ENCODE results near the gene LGR5. TPM values are rescaled to one million over a fixed set of nuclear protein-coding genes. Genes with fewer than 3 reads are reported as not detected.

LGR5 gene
- 2.0 TPM for total RNA-seq
- polyA plus RNA-seq = 0.14 TPM

GRCh38 chr12:71439613-71440344, at the start of gene LGR5:
LGR5 (plus strand) TSS chr12:71439798; CDS start chr12:71440081, 283 bp downstream.
- H3K27ac ChIP-seq (ENCODE audit: low read depth) = no peak within 1 kb of the TSS
- H3K36me3 ChIP-seq (ENCODE audit: insufficient read depth) = no peaks in the 10 kb centered on the region
- no peaks in the 10 kb centered on the region for H3K4me1 ChIP-seq (ENCODE audit: insufficient read depth)
- no peak for DNase-seq (ENCODE audit: extremely low spot score)
- peak within 1 kb of the TSS; percentile 14 for H3K4me3 ChIP-seq (ENCODE audit: low read depth, low read length)
- WGBS = under 1% methylated on average over 65 of the region's 65 CpGs

- WGBS = 34% methylated on average over 10 of the region's 10 CpGs
- no peaks in the 10 kb centered on the region for H3K4me1 ChIP-seq (ENCODE audit: insufficient read depth)
- DNase-seq (ENCODE audit: extremely low spot score) = peak; percentile 25
These were observed 47.0 kb upstream of the LGR5 start for GRCh38 chr12:71392521-71393145.

GRCh38 chr12:71393625-71394024, 46.0 kb upstream of the LGR5 start:
- H3K36me3 ChIP-seq (ENCODE audit: insufficient read depth) = no peaks in the 10 kb centered on the region
- no peaks in the 10 kb centered on the region for H3K4me1 ChIP-seq (ENCODE audit: insufficient read depth)
- H3K27ac ChIP-seq (ENCODE audit: low read depth) = no peak overlapping the region
- no peak overlapping the region for H3K4me3 ChIP-seq (ENCODE audit: low read depth, low read length)
- DNase-seq (ENCODE audit: extremely low spot score) = no peak
- 40% methylated on average over 4 of the region's 4 CpGs for WGBS

More at GRCh38 chr12:71392521-71393145, 47.0 kb upstream of the LGR5 start:
- Histone ChIP-seq H3K36me3 (ENCODE audit: insufficient read depth) (no peaks in the 10 kb centered on the region), H3K4me3 (ENCODE audit: low read depth, low read length) (no peak overlapping the region), H3K27ac (ENCODE audit: low read depth) (no peak overlapping the region)

- Histone ChIP-seq H3K4me1 (ENCODE audit: insufficient read depth) (no peaks in the 10 kb centered on the region), H3K36me3 (ENCODE audit: insufficient read depth) (no peaks in the 10 kb centered on the region), H3K27ac (ENCODE audit: low read depth) (no peak overlapping the region), H3K4me3 (ENCODE audit: low read depth, low read length) (no peak overlapping the region)
- WGBS = 57% methylated on average over 1 of the region's 1 CpG
- DNase-seq (ENCODE audit: extremely low spot score) = no peak
These were observed 42.1 kb upstream of the LGR5 start for GRCh38 chr12:71397433-71397954.

GRCh38 chr12:71399197-71399596, 40.4 kb upstream of the LGR5 start:
- Histone ChIP-seq H3K4me1 (ENCODE audit: insufficient read depth) (no peaks in the 10 kb centered on the region), H3K27ac (ENCODE audit: low read depth) (no peak overlapping the region)
- 29% methylated on average over 2 of the region's 2 CpGs for WGBS

GRCh38 chr12:71400481-71400880, 39.1 kb upstream of the LGR5 start:
- 73% methylated on average over 2 of the region's 2 CpGs for WGBS
- no peaks in the 10 kb centered on the region for H3K36me3 ChIP-seq (ENCODE audit: insufficient read depth)
- no peaks in the 10 kb centered on the region for H3K4me1 ChIP-seq (ENCODE audit: insufficient read depth)
- no peak overlapping the region for H3K4me3 ChIP-seq (ENCODE audit: low read depth, low read length)
- DNase-seq (ENCODE audit: extremely low spot score) = no peak
- no peak overlapping the region for H3K27ac ChIP-seq (ENCODE audit: low read depth)

More at GRCh38 chr12:71399197-71399596, 40.4 kb upstream of the LGR5 start:
- no peak overlapping the region for H3K4me3 ChIP-seq (ENCODE audit: low read depth, low read length)
- no peak for DNase-seq (ENCODE audit: extremely low spot score)
- H3K36me3 ChIP-seq (ENCODE audit: insufficient read depth) = no peaks in the 10 kb centered on the region

- no peak for DNase-seq (ENCODE audit: extremely low spot score)
- H3K36me3 ChIP-seq (ENCODE audit: insufficient read depth) = no peaks in the 10 kb centered on the region
- no peak overlapping the region for H3K4me3 ChIP-seq (ENCODE audit: low read depth, low read length)
- WGBS = 90% methylated on average over 1 of the region's 1 CpG
- H3K27ac ChIP-seq (ENCODE audit: low read depth) = no peak overlapping the region
- no peaks in the 10 kb centered on the region for H3K4me1 ChIP-seq (ENCODE audit: insufficient read depth)
These were observed 33.7 kb upstream of the LGR5 start for GRCh38 chr12:71405884-71406283.

GRCh38 chr12:71407732-71408131, 31.9 kb upstream of the LGR5 start:
- H3K4me3 ChIP-seq (ENCODE audit: low read depth, low read length) = no peak overlapping the region
- DNase-seq (ENCODE audit: extremely low spot score) = no peak
- 91% methylated on average over 1 of the region's 1 CpG for WGBS
- no peaks in the 10 kb centered on the region for H3K36me3 ChIP-seq (ENCODE audit: insufficient read depth)
- H3K27ac ChIP-seq (ENCODE audit: low read depth) = no peak overlapping the region
- no peaks in the 10 kb centered on the region for H3K4me1 ChIP-seq (ENCODE audit: insufficient read depth)

GRCh38 chr12:71410844-71411243, 28.8 kb upstream of the LGR5 start:
- Histone ChIP-seq H3K27ac (ENCODE audit: low read depth) (no peak overlapping the region), H3K4me3 (ENCODE audit: low read depth, low read length) (no peak overlapping the region), H3K4me1 (ENCODE audit: insufficient read depth) (no peaks in the 10 kb centered on the region), H3K36me3 (ENCODE audit: insufficient read depth) (no peaks in the 10 kb centered on the region)
- no peak for DNase-seq (ENCODE audit: extremely low spot score)

- WGBS = 97% methylated on average over 1 of the region's 1 CpG
- DNase-seq (ENCODE audit: extremely low spot score) = no peak
- Histone ChIP-seq H3K27ac (ENCODE audit: low read depth) (no peak overlapping the region), H3K4me3 (ENCODE audit: low read depth, low read length) (no peak overlapping the region), H3K36me3 (ENCODE audit: insufficient read depth) (no peaks in the 10 kb centered on the region), H3K4me1 (ENCODE audit: insufficient read depth) (no peaks in the 10 kb centered on the region)
These were observed 28.0 kb upstream of the LGR5 start for GRCh38 chr12:71411635-71412034.

GRCh38 chr12:71415336-71416231, 24.0 kb upstream of the LGR5 start:
- no peak overlapping the region for H3K4me3 ChIP-seq (ENCODE audit: low read depth, low read length)
- 23% methylated on average over 7 of the region's 7 CpGs for WGBS
- H3K4me1 ChIP-seq (ENCODE audit: insufficient read depth) = no peaks in the 10 kb centered on the region
- DNase-seq (ENCODE audit: extremely low spot score) = no peak
- H3K27ac ChIP-seq (ENCODE audit: low read depth) = no peak overlapping the region
- no peaks in the 10 kb centered on the region for H3K36me3 ChIP-seq (ENCODE audit: insufficient read depth)

- WGBS = 93% methylated on average over 3 of the region's 3 CpGs
- Histone ChIP-seq H3K27ac (ENCODE audit: low read depth) (no peak overlapping the region), H3K4me1 (ENCODE audit: insufficient read depth) (no peaks in the 10 kb centered on the region), H3K4me3 (ENCODE audit: low read depth, low read length) (no peak overlapping the region), H3K36me3 (ENCODE audit: insufficient read depth) (no peaks in the 10 kb centered on the region)
- DNase-seq (ENCODE audit: extremely low spot score) = no peak
These were observed 22.4 kb upstream of the LGR5 start for GRCh38 chr12:71417181-71417580.

- WGBS = 79% methylated on average over 2 of the region's 2 CpGs
- no peak overlapping the region for H3K4me3 ChIP-seq (ENCODE audit: low read depth, low read length)
- no peak overlapping the region for H3K27ac ChIP-seq (ENCODE audit: low read depth)
- H3K36me3 ChIP-seq (ENCODE audit: insufficient read depth) = no peaks in the 10 kb centered on the region
- DNase-seq (ENCODE audit: extremely low spot score) = no peak
- H3K4me1 ChIP-seq (ENCODE audit: insufficient read depth) = no peaks in the 10 kb centered on the region
These were observed 18.7 kb upstream of the LGR5 start for GRCh38 chr12:71420775-71421406.

Measured in urinary bladder (tissue), 4 donors.